SK-N-SH (cell line): Measurements from ENCODE around the gene ITM2A.

Experiments used
- CTCF ChIP-seq: fragments of 200-600 bp; sonication (generic); IDR thresholded peaks from 2 replicates; pipeline ENCODE4 v1.6.1; 2017; ENCODE audit warnings: antibody characterized with exemption, mild to moderate bottlenecking, moderate library complexity
- EP300 ChIP-seq, 2 experiments: IDR thresholded peaks; 2 replicates each; pipeline versions ENCODE4 v1.4.0 to v1.6.1; 2012; ENCODE audit warnings: borderline replicate concordance in 1 of 2, low read depth in 1 of 2, low read length in 1 of 2
- EZH2phosphoT487 ChIP-seq: fragments of 200-600 bp; sonication (generic); IDR thresholded peaks from 2 replicates; pipeline ENCODE4 v1.6.1; 2017; ENCODE audit warnings: low read depth, mixed run types, mild to moderate bottlenecking, antibody characterized with exemption, moderate library complexity, borderline replicate concordance
- FOXJ3 ChIP-seq: sonication (generic); formaldehyde crosslinking; IDR thresholded peaks from 2 replicates; pipeline ENCODE4 v1.5.1; 2020; ENCODE audit warnings: mild to moderate bottlenecking, missing genetic modification reagents
- MAX ChIP-seq: IDR thresholded peaks from 2 replicates; pipeline ENCODE4 v1.4.0; 2012; ENCODE audit warnings: low read depth
- MEF2A ChIP-seq: IDR thresholded peaks from 2 replicates; pipeline ENCODE4 v1.4.0; 2012; ENCODE audit warnings: low read depth, borderline replicate concordance
- PBX3 ChIP-seq: IDR thresholded peaks from 2 replicates; pipeline ENCODE4; 2012
- POLR2AphosphoS5 ChIP-seq: IDR thresholded peaks from 2 replicates; pipeline ENCODE4 v1.6.1; 2012; ENCODE audit warnings: low read depth, low read length
- RAD21 ChIP-seq: IDR thresholded peaks from 2 replicates; pipeline ENCODE4 v1.6.1; 2012; ENCODE audit warnings: mild to moderate bottlenecking, low read length
- RCOR1 ChIP-seq: fragments of 150-350 bp; IDR thresholded peaks from 2 replicates; pipeline ENCODE4 v1.6.1; 2017; ENCODE audit warnings: antibody characterized with exemption, low read length
- REST ChIP-seq: IDR thresholded peaks from 2 replicates; pipeline ENCODE4 v1.6.1; 2012; ENCODE audit warnings: mild to moderate bottlenecking, low read depth, low read length, moderate library complexity
- RFX5 ChIP-seq: IDR thresholded peaks from 2 replicates; pipeline ENCODE4 v1.6.1; 2012; ENCODE audit warnings: mild to moderate bottlenecking, improper control_type of control experiment, low read length
- SMC3 ChIP-seq: IDR thresholded peaks from 2 replicates; pipeline ENCODE4 v1.6.1; 2012; ENCODE audit warnings: low read depth, low read length, improper control_type of control experiment
- YY1 ChIP-seq: IDR thresholded peaks from 2 replicates; pipeline ENCODE4 v1.4.0; 2012; ENCODE audit warnings: low read depth, mild to moderate bottlenecking

- TF ChIP-seq CTCF, result no peak
- TF ChIP-seq FOXJ3 (CRISPR knock-in tag), result no peak
- no peak for TF ChIP-seq RFX5
- TF ChIP-seq RAD21, result no peak
- no peak for TF ChIP-seq POLR2AphosphoS5
- no peak for TF ChIP-seq YY1
- TF ChIP-seq MAX, result no peak
- TF ChIP-seq MEF2A, result no peak
- TF ChIP-seq REST, result no peak
- no peak for TF ChIP-seq RCOR1
- TF ChIP-seq SMC3, result no peak
- no peak for TF ChIP-seq EZH2phosphoT487
- no peak for TF ChIP-seq EP300 (IDR thresholded peaks at IDR 0.05; ENCODE audit: borderline replicate concordance in 1 of 2, low read depth in 1 of 2, low read length in 1 of 2)
- no peak for TF ChIP-seq PBX3
These were observed 8.2 kb upstream of the ITM2A start for GRCh38 chrX:79375340-79375739.
